IPS-NIHi7 (cell line): Measurements from ENCODE around the gene MITF.

Experiments used
- DNase-seq: peaks from one replicate; pipeline ENCODE4 v3.0.0; 2012; ENCODE audit warnings: mixed read lengths; ENCODE audit errors: extremely low spot score

The MITF gene

GRCh38 chr3:69961706-69962439, 222.6 kb downstream of the MITF start:
- DNase-seq, result no peak

- DNase-seq, result no peak
Observed at GRCh38 chr3:69963643-69964042, 224.4 kb downstream of the MITF start.

DNA sequence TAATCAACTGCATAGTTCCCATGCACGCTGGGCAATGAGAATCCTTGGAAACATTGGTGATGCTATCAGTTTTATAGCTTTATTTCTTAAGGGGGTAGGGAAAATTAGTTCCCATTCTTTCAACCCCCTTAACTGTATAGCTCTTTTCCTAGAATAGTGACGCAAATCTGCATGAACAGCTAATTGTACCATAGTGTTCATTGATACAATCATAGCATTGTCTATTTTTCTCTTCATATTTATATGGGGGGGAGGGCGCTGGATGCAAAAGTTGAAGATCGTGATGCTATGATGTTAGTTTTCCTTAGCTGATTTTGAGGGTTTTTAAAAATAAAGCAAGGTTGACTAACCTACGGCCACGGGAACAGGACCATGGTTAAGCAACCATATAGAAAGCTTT, 227.9 kb downstream of the MITF start:
- DNase-seq, result no peak

- no peak for DNase-seq
Observed at GRCh38 chr3:69970827-69971226, 231.6 kb downstream of the MITF start.

DNA sequence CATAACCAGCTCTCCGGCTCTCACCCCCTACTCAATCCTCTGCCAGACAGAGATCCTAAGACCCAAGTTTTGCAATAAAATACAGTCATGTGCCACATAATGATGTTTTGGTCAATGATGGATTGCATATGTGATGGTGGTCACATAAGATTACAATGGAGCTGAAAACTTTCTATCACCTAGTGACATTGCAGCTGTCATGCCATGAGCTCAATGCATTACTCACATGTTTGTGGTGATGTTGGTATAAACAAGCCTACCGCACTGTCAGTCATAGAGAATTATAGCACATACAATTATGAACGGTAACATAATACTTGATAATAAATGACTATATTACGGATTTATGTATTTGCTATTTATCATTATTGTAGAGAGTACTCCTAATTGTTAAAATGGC, 233.4 kb downstream of the MITF start:
- no peak for DNase-seq

DNA sequence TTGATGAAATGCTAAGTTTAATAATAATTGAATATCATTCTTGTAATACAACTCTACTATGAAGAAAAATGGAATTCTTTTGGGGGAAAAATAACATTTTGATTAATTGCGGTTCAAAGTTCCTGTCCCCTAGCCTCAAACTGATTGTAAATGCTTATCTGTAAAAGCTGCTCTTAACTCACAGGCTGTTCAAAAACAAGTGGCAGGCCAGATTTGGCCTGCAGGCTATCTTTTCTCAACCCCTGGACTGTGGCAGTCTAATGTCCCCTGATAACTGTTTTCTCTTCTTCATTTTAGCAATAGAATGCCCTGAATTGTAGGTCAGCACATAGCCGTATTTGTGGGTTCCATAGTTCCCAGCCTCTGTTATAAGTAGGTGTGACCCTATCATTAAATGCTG, 236.8 kb downstream of the MITF start:
- DNase-seq, result no peak

GRCh38 chr3:69983546-69984265, 244.4 kb downstream of the MITF start:
- no peak for DNase-seq

GRCh38 chr3:69985266-69985665, 246.0 kb downstream of the MITF start:
- no peak for DNase-seq

GRCh38 chr3:69986419-69986818, 247.2 kb downstream of the MITF start:
- DNase-seq, result no peak

DNA sequence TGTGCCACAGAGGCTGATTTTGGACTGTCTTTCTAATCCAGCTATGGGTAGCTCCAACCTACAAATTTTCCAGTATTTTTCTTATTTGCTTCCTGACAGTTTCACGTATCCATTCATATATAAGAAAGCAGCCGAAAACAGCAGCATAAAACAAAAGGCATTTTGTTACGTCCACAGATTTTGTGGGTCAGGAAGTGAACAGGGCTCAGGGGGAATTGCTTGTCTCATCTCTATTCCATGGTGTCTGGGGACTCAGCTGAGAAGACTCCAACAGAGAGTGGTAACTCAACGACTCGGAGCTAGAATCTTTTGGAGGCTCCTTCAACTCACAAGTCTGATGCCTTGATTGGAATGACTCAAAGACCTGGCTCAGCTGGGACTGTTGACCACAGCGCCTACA, 248.6 kb downstream of the MITF start:
- no peak for DNase-seq

GRCh38 chr3:69993757-69994156, 254.5 kb downstream of the MITF start:
- DNase-seq, result no peak

DNA sequence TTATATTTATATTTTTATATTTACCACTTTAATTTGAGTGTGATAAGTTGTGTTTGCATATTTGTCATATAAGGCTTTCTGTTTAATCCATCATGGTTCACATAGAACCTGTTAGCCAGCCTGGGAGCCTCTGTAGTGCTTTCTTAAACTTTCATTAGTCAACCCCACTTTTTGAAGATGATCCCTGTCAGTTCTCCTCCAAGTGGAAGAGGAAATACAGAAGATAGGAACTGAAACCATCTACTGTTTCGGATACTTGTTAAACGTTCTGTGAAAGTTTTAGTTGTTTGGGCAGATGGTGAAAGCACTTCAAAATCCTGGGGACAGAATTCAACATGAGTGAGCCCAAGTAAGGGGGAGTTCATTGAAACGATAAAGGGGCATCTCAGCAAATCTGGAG, 255.7 kb downstream of the MITF start:
- no peak for DNase-seq

DNA sequence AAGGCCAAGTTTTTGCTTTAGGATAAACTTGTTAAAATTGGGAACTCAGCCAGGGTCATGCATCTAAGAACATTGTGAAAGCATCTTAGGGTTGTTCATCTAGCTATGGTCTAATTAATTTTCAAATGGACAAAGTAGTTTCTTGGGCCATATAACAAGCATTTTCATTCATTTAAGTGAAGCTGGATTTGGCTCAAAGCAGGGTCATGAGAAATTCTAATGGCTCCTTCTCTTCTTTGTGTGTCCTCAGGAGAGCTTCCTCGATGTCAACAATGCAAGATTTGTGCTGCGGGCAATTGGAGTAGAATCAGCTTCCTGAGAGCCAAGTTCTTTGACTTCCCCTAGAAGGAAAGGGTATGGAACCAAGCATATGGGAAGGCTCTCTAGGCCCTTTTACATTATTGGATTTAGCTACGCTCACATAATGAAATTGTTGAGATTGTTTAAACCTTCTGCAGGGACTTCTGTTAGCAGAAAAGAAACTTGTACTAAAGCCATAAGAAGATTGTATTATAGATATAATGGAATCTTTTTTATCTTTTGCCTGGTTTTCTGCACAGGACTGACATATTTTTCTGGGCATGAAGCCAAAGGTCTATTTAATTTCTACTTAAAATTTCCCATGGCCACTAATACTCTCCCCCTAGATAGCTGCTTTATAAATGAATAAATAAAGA, 258.5 kb downstream of the MITF start:
- DNase-seq, result no peak

GRCh38 chr3:69998759-69999139, 259.5 kb downstream of the MITF start:
- DNase-seq, result no peak

DNA sequence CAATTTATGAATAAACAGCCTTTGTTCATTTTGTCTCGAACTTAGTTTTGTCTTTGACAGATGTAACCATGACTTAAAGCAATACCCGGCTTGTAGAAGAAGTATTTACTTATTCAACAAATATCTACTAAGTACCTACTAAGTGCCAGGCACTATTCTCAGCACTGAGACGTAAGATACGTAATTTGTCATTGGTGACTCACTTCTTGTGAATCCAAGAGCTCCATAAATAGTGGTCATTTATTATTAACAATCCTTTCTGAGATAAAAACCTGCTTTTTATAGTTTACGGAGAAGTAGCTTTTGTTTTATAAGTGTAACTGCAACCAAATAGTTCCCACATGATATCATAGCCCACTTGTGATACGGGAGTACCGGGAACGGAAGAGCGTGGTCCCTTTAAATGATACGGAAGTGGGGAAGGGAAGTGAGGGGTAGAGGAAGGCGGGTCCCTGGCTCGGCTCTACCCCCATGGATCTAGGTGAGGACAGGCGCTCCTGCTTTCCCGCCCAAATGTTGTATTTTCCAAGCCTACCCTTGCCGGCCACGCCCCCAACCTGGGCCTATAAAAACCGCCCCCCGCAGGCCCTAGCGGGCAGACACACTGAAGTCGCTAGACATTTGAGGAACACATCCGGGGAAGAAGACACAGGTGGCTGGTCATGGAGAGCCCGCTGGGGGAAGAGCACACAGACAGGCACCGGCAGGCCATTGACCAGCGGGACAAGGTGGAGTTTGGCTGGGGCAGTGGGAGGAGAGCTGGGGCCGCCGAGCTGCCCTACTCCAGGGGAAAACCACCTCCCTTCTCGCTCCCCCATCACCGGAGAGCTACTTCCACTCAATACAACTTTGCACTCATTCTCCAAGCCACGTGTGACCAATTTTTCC, 260.1 kb downstream of the MITF start, which contains the start of gene SAMMSON:
SAMMSON (plus strand) TSS at position 594 of the 888 bp plus-strand sequence.
- DNase-seq, result no peak

GRCh38 chr3:70000028-70000410, 260.8 kb downstream of the MITF start:
- no peak for DNase-seq

- DNase-seq, result no peak
Observed at GRCh38 chr3:70000563-70001081, 261.4 kb downstream of the MITF start.

- no peak for DNase-seq
Observed at GRCh38 chr3:70003119-70003518, 263.9 kb downstream of the MITF start.

- no peak for DNase-seq
Observed at GRCh38 chr3:70006089-70006488, 266.8 kb downstream of the MITF start.

- DNase-seq, result no peak
Observed at GRCh38 chr3:70010346-70010745, 271.1 kb downstream of the MITF start.

GRCh38 chr3:70011582-70011981, 272.3 kb downstream of the MITF start:
- DNase-seq, result no peak
